ENCODE measurements around the gene RPS25.
"Not testable (repeated sequence)": the region's sequence is repeated elsewhere in the genome, so short reads cannot be mapped to it uniquely, and the experiment has no call there.

Gene RPS25

GRCh38 chr11:119038884-119039283 lies 20.7 kb upstream of the RPS25 start:
- no peak for DNase-seq

GRCh38 chr11:119034813-119035212 lies 16.7 kb upstream of the RPS25 start:
- DNase-seq: no peak

GRCh38 chr11:119033421-119033820 lies 15.3 kb upstream of the RPS25 start:
- not testable (repeated sequence) for DNase-seq

- DNase-seq: no peak
These were observed 13.8 kb upstream of the RPS25 start for GRCh38 chr11:119031912-119032280.

GRCh38 chr11:119030329-119031047 lies 12.3 kb upstream of the RPS25 start, which contains the start of gene SLC37A4:
Gene SLC37A4 (minus strand): TSS chr11:119030877.
- DNase-seq: peak; percentile 99

GRCh38 chr11:119030029-119030328 lies 11.8 kb upstream of the RPS25 start:
- no peak for DNase-seq

- peak; percentile 37 for DNase-seq
These were observed 11.3 kb upstream of the RPS25 start for GRCh38 chr11:119029340-119030028.

GRCh38 chr11:119029069-119029339 lies 10.9 kb upstream of the RPS25 start:
- DNase-seq: no peak

- no peak for DNase-seq
These were observed 10.4 kb upstream of the RPS25 start for GRCh38 chr11:119028346-119029068.

GRCh38 chr11:119027561-119028345 lies 9.6 kb upstream of the RPS25 start:
- no peak for DNase-seq

- no peak for DNase-seq
These were observed 8.8 kb upstream of the RPS25 start for GRCh38 chr11:119026970-119027369.

GRCh38 chr11:119025978-119026766 lies 8.0 kb upstream of the RPS25 start:
- DNase-seq: no peak

GRCh38 chr11:119025541-119025940 lies 7.4 kb upstream of the RPS25 start:
- DNase-seq: no peak

- no peak for DNase-seq
These were observed 6.9 kb upstream of the RPS25 start for GRCh38 chr11:119025099-119025473.

- no peak for DNase-seq
These were observed 6.4 kb upstream of the RPS25 start for GRCh38 chr11:119024430-119025098.

GRCh38 chr11:119023741-119024140 lies 5.6 kb upstream of the RPS25 start:
- DNase-seq: no peak

- DNase-seq: no peak
These were observed 3.5 kb upstream of the RPS25 start for GRCh38 chr11:119021631-119022030.

- DNase-seq: no peak
These were observed 1.9 kb upstream of the RPS25 start for GRCh38 chr11:119019996-119020395.

- not testable (repeated sequence) for DNase-seq
These were observed 766 bp downstream of the RPS25 start for GRCh38 chr11:119017377-119017776.

- DNase-seq: no peak
These were observed 1.7 kb downstream of the RPS25 start for GRCh38 chr11:119016216-119017009.

GRCh38 chr11:119015054-119015611 lies 3.0 kb downstream of the RPS25 start:
- no peak for DNase-seq
